Pancreas (tissue), 10 donors: ENCODE measurements around the gene CDCP1. TPM values are rescaled to one million over a fixed set of nuclear protein-coding genes. Genes with fewer than 3 reads are reported as not detected.

Experiments used
- ATAC-seq, 4 donors: fragments of 200-7000 bp; cut with Tn5 transposase; one replicate each; pipeline versions ENCODE4 v1.8.0 to v1.9.1; 2020; ENCODE audit warnings: mild to moderate bottlenecking in 4 of 4, moderate library complexity in 4 of 4
- DNase-seq, 6 donors: peaks; one replicate each; pipeline ENCODE4 v3.0.0-alpha.2; 2020
- FAIRE-seq: peaks from 2 replicates; lab custom pipeline; 2012; peaks lifted over from hg19 to GRCh38; lab: Jason Lieb, UNC
- H3K27ac ChIP-seq, 4 donors: fragments of 200-600 bp; sonication (generic); 1 replicate in 3 of 4; 2 replicates in 1 of 4; pipeline versions ENCODE4 v1.5.0 to v1.8.0; 2020
- H3K27me3 ChIP-seq, 4 donors: fragments of 200-600 bp; one replicate each; pipeline ENCODE4 v1.8.0; 2021
- H3K36me3 ChIP-seq, 3 donors: fragments of 200-600 bp; sonication (generic) in 1 of 3; one replicate each; pipeline versions ENCODE4 v1.5.0 to v1.8.0; 2020 to 2021
- H3K4me1 ChIP-seq, 3 donors: fragments of 200-600 bp; one replicate each; pipeline ENCODE4 v1.8.0; 2021
- H3K4me3 ChIP-seq, 4 donors: fragments of 200-600 bp; sonication (generic) in 2 of 4; one replicate each; pipeline versions ENCODE4 v1.5.0 to v1.8.0; 2020 to 2021
- H3K9me3 ChIP-seq, 4 donors: fragments of 200-600 bp; one replicate each; pipeline ENCODE4 v1.8.0; 2021
- WGBS, 2 donors: extraction: QIAGEN DNeasy Blood & Tissue Kit; methylation state at CpG; one replicate each; pipeline ENCODE4 v1.1.7; 2013; 5-methylcytosine and 5-hydroxymethylcytosine counted together
- intact Hi-C, 3 donors: fragments of 100-400 bp; cut with DNase I; formaldehyde crosslinking; loops; one replicate each; pipeline versions ENCODE4 v1.11.1 to v1.14.2; 2022
- polyA plus RNA-seq, 2 donors: library from polyadenylated mRNA; stranded (reverse); fragments of 200-250 nt; gene quantifications; one replicate each; pipeline ENCODE4 v1.2.3, GENCODE V29; 2013
- total RNA-seq, 6 donors: library from RNA; stranded (reverse); fragmentation: NEBNext Ultra II Directional in 4 of 6; extraction: Animal tissue kit (Norgen Biotek cat#: 25700) in 4 of 6; gene quantifications; one replicate each; pipeline versions ENCODE4 v1.2.1 to v1.2.4, GENCODE V29; 2021 to 2023
- TF ChIP-seq, protein P1 (sequence below), 4 donors: fragments of 200-600 bp; sonication (generic) in 3 of 4; IDR thresholded peaks; one replicate each; pipeline versions ENCODE4 v1.5.0 to v1.8.0; 2021; ENCODE audit warnings: antibody characterized with exemption in 4 of 4
- donor health status: healthy with polysubstance abuse.
- donor health status: DM: no; HTN: no; CAD: no; lungs with moderate emphysema.
- donor health status: DM: no; HTN: no; CAD: no.
- donor health status: control.
- donor health status: control.
- donor health status: Bipolar disorder and iron deficiency.
- donor health status: DM: yes; HTN: yes; CAD: no.
- donor health status: DM: no; HTN: no; CAD: no.
- donor health status: DM: no; HTN: no; CAD: no.
- donor health status: DM: yes; HTN: yes; CAD: no.

Gene CDCP1
- total and polyA plus RNA-seq, 8 donors, result 3.4 to 22.2 (median 9.2) TPM

DNA sequence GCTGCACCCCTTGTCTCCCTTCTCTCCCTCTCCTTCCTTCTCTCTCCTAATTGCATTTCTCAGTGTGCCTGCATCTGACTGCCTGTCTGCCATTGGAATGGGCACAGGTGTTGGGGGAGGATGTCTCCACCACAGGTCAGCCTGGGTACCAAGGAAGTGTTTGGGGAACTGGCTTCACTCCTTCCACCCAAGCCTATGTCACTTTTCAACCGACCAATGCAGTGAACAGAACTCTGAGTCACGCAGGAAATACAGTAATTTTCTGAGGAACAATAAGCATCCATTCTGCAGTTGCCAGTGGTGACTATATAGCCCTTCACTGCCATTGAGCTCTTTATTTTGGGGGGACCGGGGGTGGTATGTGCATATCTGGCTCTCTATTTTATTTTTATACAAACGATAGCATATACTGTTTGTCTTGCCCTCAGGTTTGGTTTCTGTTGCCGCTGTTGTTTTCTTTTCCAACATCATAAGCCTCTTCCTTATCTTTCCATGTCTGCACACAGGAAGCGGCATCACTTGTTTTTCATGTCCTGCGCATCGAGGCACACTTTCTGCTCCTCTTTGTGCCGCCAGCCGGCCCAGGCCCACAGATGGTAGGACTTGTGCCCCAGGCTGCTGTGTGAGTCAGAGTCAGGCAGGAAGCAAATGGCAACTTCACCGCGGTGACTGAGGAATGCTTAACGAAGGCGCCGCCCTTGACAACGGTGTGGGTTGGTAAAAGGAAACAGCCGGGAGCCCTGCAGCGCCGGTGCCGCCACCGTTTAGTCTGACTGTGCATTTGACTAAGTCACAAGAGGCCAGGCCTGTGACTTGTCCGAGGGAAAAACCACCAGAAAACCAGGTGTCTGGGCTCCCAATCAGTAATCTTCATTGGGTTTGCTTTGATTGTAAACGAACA lies 21.1 kb upstream of the CDCP1 start:
- peak; percentile 98 to 99 (median 98) for ATAC-seq
- TF ChIP-seq, protein P1, sequence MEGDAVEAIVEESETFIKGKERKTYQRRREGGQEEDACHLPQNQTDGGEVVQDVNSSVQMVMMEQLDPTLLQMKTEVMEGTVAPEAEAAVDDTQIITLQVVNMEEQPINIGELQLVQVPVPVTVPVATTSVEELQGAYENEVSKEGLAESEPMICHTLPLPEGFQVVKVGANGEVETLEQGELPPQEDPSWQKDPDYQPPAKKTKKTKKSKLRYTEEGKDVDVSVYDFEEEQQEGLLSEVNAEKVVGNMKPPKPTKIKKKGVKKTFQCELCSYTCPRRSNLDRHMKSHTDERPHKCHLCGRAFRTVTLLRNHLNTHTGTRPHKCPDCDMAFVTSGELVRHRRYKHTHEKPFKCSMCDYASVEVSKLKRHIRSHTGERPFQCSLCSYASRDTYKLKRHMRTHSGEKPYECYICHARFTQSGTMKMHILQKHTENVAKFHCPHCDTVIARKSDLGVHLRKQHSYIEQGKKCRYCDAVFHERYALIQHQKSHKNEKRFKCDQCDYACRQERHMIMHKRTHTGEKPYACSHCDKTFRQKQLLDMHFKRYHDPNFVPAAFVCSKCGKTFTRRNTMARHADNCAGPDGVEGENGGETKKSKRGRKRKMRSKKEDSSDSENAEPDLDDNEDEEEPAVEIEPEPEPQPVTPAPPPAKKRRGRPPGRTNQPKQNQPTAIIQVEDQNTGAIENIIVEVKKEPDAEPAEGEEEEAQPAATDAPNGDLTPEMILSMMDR (IDR thresholded peaks at IDR 0.05), result no peak
- Histone ChIP-seq H3K4me3 (no peak overlapping the region), H3K27me3 (no peaks in the 10 kb centered on the region), H3K9me3 (no peaks in the 10 kb centered on the region), H3K27ac (peak overlapping the region; percentile 56 to 79 (median 72)), H3K36me3 (no peaks in the 10 kb centered on the region), H3K4me1 (peaks cover 0 to 15% (median 14%) of the 10 kb centered on the region in 3 donors)
- intact Hi-C loops, result no loop called here
- WGBS, 2 donors, result 14 to 18% methylated on average over 23 of the region's 23 CpGs
- peak; percentile 23 for FAIRE-seq
- DNase-seq, result peak; percentile 89 to 95 (median 92)

DNA sequence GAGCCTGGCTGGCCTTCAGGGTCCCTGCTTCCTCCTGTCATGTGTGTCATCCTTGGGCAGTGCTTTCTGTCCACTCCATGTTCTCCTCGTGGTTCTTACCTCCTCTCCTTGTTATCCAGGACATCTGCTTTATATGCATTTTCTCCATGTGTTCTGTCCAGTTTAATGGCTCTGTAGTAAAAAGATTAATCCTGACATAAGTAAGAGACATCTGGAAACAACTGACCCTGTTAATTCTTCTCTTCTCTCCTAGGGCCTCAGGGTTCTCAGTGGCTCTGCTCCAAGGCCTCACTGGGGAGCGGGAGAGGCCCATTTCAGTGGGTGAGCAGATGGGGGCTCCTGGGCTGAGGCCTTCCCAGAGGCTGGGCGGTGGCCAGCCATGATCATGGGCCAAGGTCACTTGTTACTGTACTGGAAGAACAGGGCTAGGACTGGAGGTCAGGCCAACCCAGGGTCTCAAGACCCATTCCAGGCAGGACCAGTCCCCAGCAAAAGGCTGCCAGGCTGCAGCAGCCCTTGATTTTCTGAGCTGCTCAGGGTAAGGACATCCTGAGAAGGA lies 20.2 kb upstream of the CDCP1 start:
- WGBS, 2 donors, result 81 to 90% methylated on average over 3 of the region's 3 CpGs

DNA sequence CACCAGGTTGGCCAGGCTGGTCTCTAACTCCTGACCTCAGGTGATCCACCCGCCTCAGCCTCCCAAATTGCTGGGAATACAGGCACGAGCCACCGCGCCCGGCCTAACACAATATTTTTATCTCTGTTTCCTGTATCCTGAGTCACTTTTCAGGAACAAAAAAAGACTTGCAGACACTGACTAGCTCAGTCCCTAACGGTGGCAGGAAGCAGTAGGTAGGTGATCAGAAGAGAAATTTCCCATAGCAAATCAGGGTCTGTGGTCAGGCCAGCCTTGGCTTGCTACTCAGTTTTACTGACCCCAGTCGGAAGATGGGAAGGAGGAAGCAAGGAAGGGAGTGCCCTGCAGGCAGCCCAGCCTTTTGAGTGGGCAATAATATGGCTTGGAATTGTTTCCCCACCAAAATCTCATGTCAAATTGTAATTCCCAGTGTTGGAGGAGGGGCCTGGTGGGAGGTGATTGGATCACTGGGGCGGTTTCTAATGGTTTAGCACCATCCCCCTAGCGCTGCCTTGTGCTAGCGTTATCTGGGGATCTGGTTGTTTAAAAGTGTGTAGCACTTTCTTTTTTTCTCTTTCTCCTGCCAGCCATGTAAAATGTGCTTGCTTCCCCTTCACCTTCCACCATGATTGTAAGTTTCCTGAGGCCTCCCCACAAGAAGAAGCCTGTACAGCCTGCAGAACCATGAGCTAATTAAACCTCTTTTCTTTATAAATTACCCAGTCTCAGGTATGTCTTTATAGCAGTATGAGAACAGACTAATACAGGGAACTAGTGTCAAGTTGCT lies 19.5 kb upstream of the CDCP1 start:
- no peaks in the 10 kb centered on the region for H3K36me3 ChIP-seq
- H3K4me3 ChIP-seq, result no peak overlapping the region
- no peaks in the 10 kb centered on the region for H3K27me3 ChIP-seq
- H3K9me3 ChIP-seq, result no peaks in the 10 kb centered on the region
- WGBS, 2 donors, result 89 to 94% methylated on average over 10 of the region's 10 CpGs
- peaks cover 0 to 15% (median 14%) of the 10 kb centered on the region in 3 donors for H3K4me1 ChIP-seq
- DNase-seq, result no peak
- TF ChIP-seq, protein P1 (IDR thresholded peaks at IDR 0.05), result no peak
- intact Hi-C loops, result no loop called here
- no peak for ATAC-seq
- H3K27ac ChIP-seq, result no peak overlapping the region
- FAIRE-seq, result no peak

More for the DNA sequence above, 20.2 kb upstream of the CDCP1 start:
- ATAC-seq (no peak), DNase-seq (peak in 2 of 6 donors; percentile 26 to 51), FAIRE-seq (no peak)
- Histone ChIP-seq H3K27ac (peak overlapping the region in 1 of 4 donors; percentile 79), H3K4me1 (peaks cover 0 to 15% (median 14%) of the 10 kb centered on the region in 3 donors), H3K27me3 (no peaks in the 10 kb centered on the region), H3K36me3 (no peaks in the 10 kb centered on the region), H3K4me3 (no peak overlapping the region), H3K9me3 (no peaks in the 10 kb centered on the region)
- TF ChIP-seq, protein P1 (IDR thresholded peaks at IDR 0.05), result no peak
- intact Hi-C loops, result no loop called here

DNA sequence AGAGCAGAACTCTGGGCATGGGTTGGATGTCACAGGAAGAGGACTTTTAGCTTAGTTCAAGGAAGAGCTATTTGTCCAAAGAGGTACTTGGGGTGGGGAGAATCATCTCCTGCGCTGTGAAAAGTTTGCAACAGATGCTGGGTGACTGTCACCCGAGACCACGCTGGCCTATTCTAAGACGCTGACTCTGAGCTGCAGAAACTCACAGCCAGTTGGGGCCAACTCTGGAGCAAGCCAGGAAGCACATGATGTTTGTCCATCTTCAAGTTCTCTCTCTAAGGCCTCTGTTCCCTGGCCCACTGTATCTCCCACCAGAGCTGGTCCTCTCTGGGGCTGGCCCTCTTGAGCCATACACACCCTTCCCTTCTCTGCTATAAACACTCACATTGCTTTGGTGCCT lies 17.9 kb upstream of the CDCP1 start:
- no peak for DNase-seq
- WGBS, 2 donors, result 91 to 95% methylated on average over 4 of the region's 4 CpGs
- Histone ChIP-seq H3K4me1 (peaks cover 0 to 15% (median 14%) of the 10 kb centered on the region in 3 donors), H3K4me3 (no peak overlapping the region), H3K36me3 (no peaks in the 10 kb centered on the region), H3K9me3 (no peaks in the 10 kb centered on the region), H3K27ac (no peak overlapping the region), H3K27me3 (no peaks in the 10 kb centered on the region)
- FAIRE-seq, result no peak
- TF ChIP-seq, protein P1 (IDR thresholded peaks at IDR 0.05), result no peak
- intact Hi-C loops, result no loop called here
- no peak for ATAC-seq
